ENCODE results near the gene SCN10A.

GRCh38 chr3:38823722-38824121 lies 7.7 kb upstream of the SCN10A start:
- TF ChIP-seq CTCF (conservative IDR thresholded peaks at IDR 0.05) (no peak), ZFX (IDR thresholded peaks at IDR 0.05) (no peak)

Data from C4-2B (cell line).